Stimulated activated naive CD8-positive, alpha-beta T cell treated with anti-CD3 and anti-CD28 coated beads, Interleukin-15, amount 100 ng/mL, for 72 hours (primary cell): ENCODE data around the gene SLC27A1.
"Not testable (repeated sequence)": the region's sequence is repeated elsewhere in the genome, so short reads cannot be mapped to it uniquely, and the experiment has no call there.

Experiments used
- ATAC-seq: fragments of 150-1000 bp; cut with Tn5 transposase; 2 replicates; pipeline ENCODE4 v1.10.0; 2021; ENCODE audit warnings: mild to moderate bottlenecking, moderate library complexity
- DNase-seq, 2 donors: peaks; one replicate each; pipeline ENCODE4 v3.0.0; 2021 to 2022
- H3K27ac Mint-ChIP-seq, 2 donors: one replicate each; pipeline ENCODE4 v1.8.0; 2022; ENCODE audit warnings: mild to moderate bottlenecking in 2 of 2, mixed read lengths in 2 of 2, moderate library complexity in 2 of 2
- H3K27me3 Mint-ChIP-seq: one replicate; pipeline ENCODE4 v1.8.0; 2022; ENCODE audit warnings: mixed read lengths
- H3K4me1 Mint-ChIP-seq: one replicate; pipeline ENCODE4 v1.8.0; 2022; ENCODE audit warnings: mild to moderate bottlenecking, mixed read lengths
- H3K4me3 Mint-ChIP-seq, 2 donors: one replicate each; pipeline ENCODE4 v1.8.0; 2022; ENCODE audit warnings: mild to moderate bottlenecking in 2 of 2, mixed read lengths in 2 of 2, moderate library complexity in 1 of 2
- H3K9me3 Mint-ChIP-seq, 2 donors: one replicate each; pipeline ENCODE4 v1.8.0; 2022; ENCODE audit warnings: mixed read lengths in 2 of 2

The SLC27A1 gene

DNA sequence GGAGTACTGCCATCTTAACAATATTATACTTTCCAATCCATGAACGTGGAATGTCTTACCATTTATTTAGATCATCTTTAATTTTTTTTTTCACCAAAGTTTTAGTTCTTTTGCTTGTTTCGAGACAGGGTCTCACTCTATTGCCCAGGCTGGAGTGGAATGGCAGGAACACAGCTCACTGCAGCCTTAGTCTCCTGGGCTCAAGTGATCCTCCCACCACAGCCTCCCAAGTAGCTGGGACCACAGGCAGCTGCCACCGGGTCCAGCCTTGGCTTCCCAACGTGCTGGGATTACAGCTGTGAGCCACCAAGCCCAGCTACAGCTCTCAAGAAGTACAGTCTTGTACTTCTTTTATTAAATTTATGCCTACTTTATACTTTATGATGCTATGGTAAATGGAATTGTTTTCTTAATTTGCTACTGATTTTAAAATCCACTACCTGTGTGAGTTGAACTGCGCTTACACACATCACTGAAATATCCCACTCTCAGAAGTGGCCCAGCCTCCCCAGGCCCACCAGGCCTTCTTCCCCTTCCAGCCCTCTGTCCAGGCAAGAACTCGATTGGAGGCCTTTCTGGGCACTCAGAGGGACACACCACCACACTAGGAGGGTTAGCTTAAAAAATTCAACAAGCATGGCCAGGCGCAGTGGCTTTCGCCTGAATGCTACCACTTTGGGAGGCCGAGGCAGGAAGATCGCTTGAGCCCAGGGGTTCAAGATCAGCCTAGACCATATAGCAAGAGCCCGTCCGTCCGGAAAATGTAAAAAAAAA is 40.1 kb downstream of the SLC27A1 start:
- Mint-ChIP-seq H3K9me3 (no peaks in the 10 kb centered on the region), H3K27ac (peak overlapping the region; percentile 98 to 99), H3K4me3 (peak overlapping the region; percentile 97 to 99), H3K4me1 (peaks cover 63% of the 10 kb centered on the region), H3K27me3 (no peaks in the 10 kb centered on the region)
- no peak for ATAC-seq
- no peak for DNase-seq

DNA sequence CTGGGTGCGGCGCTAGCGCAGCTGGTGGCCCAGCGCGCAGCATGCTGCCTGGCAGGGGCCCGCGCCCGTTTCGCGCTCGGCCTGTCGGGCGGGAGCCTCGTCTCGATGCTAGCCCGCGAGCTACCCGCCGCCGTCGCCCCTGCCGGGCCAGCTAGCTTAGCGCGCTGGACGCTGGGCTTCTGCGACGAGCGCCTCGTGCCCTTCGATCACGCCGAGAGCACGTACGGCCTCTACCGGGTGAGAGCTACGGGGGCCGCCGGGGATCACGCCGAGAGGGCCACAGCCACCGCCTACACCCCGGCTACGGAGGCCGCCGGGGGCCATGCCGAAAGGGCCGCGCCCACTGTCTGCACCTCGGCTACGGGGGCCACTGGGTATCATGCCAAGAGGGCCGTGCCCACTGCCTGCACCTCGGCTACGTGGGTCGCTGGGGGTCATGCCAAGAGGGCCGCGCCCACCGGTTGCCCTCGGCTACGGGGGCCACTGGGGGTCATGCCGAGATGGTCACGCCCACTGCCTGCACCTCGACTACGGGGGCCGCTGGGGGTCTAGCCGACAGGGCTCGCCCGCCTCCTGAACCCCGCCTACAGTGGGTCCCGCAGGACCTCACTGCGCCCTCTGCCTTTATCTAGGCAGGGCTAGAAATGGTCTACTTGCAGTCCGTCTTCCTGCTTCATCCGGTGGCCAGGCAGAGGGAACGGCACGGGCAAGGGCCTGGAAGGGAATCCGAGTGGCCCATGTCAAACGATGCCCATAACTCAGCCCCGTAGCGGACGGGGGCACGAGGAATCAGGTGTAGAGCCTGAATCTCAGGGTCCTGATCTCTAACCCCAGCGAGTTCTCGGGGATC is 41.6 kb downstream of the SLC27A1 start:
- Mint-ChIP-seq H3K4me1 (peaks cover 63% of the 10 kb centered on the region), H3K27me3 (no peaks in the 10 kb centered on the region), H3K4me3 (peak overlapping the region; percentile 97 to 99), H3K27ac (peak overlapping the region; percentile 82 to 99), H3K9me3 (peaks cover 0 to 2% of the 10 kb centered on the region in 2 donors)
- peak; percentile 87 for ATAC-seq
- peak; percentile 98 for DNase-seq

DNA sequence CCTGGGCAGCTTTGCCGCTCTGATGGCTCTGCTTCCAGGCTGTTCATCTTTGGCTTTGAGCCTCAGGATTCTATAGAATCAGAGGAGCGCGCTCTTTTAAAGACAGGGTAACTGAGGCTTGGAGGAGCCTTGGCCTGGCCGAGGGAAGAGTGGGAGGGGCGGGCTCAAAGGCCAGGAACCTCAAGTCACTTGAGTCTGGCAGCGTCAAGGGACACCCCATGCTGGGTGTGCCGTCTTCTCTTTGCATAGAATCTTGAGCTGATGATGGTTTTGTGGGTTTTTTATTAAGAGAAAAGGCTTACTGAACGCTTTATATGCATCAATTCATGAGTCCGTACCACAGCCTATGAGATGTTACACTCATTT is 42.2 kb downstream of the SLC27A1 start:
- peak; percentile 3 for ATAC-seq
- H3K4me1 Mint-ChIP-seq = peaks cover 60% of the 10 kb centered on the region
- peaks cover 0 to 8% of the 10 kb centered on the region in 2 donors for H3K9me3 Mint-ChIP-seq
- H3K4me3 Mint-ChIP-seq = peak overlapping the region; percentile 97 to 99
- H3K27me3 Mint-ChIP-seq = no peaks in the 10 kb centered on the region
- no peak for DNase-seq
- peak overlapping the region; percentile 82 to 99 for H3K27ac Mint-ChIP-seq

DNA sequence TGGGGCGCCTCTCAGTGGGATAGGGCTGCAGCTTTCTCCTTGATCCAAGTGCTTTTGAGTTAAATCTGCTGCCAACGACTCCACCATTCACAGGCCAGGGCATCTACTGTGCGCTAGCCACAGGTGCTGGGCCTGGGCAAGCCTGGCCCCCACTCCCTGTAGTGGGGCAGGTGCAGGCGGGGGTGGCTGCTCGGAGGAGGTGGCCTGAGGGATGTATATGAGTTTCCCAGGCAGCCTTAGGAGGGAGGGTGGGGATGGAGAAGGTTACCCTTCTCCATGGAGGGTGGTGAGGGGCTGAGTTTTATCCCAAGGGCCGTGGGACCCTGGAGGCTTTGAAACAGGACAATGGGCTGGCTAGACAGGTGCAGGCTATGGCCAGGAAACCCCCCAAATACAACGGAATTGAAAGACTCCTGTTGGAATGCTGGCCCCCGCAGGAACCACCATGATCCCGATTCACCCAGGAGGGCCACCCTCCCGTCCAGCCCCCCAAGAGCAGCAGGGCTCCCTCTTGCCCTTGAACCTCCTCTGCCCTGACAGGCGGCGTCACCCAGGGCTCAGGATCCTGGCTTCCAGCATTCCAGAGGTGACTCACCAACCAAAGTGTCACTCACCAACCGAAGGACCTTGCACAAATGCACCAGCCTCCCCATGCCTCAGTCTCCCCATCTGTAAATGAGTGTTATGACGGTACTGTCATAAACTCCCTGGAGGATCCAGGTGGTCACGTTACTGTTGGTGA is 45.3 kb downstream of the SLC27A1 start:
- ATAC-seq = no peak
- Mint-ChIP-seq H3K9me3 (peaks cover 0 to 10% of the 10 kb centered on the region in 2 donors), H3K4me1 (peaks cover 40% of the 10 kb centered on the region), H3K27me3 (no peaks in the 10 kb centered on the region), H3K4me3 (no peak overlapping the region), H3K27ac (peak overlapping the region in 1 of 2 donors; percentile 8)
- DNase-seq = no peak

DNA sequence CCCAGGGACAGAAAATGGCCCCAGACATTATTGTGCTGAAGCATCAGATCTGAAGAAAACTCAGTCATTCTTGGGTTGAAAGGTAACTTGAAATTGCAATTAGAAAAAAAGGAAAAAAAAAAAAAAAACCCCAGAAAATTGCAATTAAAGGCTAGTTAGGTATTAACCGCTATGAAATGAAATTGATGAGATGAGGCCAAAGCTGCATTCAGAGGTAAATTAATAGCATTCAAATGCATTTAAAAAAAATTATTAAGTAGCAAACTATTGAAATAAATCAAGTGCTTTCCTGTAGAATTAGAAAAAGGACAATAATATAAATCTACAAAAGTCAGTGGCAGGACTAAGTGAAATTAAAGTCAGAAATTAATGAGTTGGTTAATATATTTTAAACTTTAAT is 47.6 kb downstream of the SLC27A1 start:
- Mint-ChIP-seq H3K4me3 (no peak overlapping the region), H3K27ac (no peak overlapping the region), H3K4me1 (peaks cover 33% of the 10 kb centered on the region), H3K27me3 (no peaks in the 10 kb centered on the region), H3K9me3 (peaks cover 0 to 16% of the 10 kb centered on the region in 2 donors)
- ATAC-seq = no peak
- DNase-seq = no peak

DNA sequence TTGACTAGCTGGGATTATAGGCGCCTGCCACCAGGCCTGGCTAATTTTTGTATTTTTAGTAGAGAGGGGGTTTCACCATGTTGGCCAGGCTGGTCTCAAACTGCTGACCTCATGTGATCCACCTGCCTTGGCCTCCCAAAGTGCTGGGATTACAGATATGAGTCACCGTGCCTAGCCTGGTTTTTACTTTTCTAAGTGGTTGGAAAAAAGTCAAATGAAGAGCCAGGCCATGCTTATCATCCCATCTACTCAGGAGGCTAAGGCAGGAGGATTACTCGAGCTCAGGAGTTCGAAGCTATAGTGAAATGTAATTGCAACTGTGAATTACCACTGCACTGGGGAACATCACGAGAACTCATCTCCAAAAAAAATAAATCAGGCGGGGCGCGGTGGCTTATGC is 48.3 kb downstream of the SLC27A1 start:
- H3K9me3 Mint-ChIP-seq = peaks cover 0 to 16% of the 10 kb centered on the region in 2 donors
- H3K27ac Mint-ChIP-seq, H3K27me3 Mint-ChIP-seq, H3K4me3 Mint-ChIP-seq, ATAC-seq, DNase-seq: not testable (repeated sequence)
- peaks cover 34% of the 10 kb centered on the region for H3K4me1 Mint-ChIP-seq

DNA sequence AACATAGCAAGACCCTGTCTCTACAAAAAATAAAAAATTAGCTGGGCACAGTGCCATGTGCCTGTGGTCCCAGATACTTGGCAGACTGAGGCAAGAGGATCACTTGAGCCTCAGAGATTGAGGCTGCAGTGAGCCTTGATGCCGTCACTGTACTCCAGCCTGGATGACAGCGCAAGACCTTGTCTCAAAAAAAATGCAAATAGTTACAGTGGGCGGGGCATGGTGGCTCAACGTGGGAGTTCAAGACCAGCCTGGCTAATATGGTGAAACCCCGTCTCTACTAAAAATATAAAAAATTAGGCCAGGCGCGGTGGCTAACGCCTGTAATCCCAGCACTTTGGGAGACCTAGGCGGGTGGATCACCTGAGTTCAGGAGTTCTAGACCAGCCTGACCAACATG is 49.6 kb downstream of the SLC27A1 start:
- ATAC-seq (no peak), DNase-seq (no peak)
- Mint-ChIP-seq H3K27ac (no peak overlapping the region), H3K4me1 (peaks cover 37% of the 10 kb centered on the region), H3K9me3 (peaks cover 0 to 16% of the 10 kb centered on the region in 2 donors), H3K27me3 (no peaks in the 10 kb centered on the region), H3K4me3 (no peak overlapping the region)

DNA sequence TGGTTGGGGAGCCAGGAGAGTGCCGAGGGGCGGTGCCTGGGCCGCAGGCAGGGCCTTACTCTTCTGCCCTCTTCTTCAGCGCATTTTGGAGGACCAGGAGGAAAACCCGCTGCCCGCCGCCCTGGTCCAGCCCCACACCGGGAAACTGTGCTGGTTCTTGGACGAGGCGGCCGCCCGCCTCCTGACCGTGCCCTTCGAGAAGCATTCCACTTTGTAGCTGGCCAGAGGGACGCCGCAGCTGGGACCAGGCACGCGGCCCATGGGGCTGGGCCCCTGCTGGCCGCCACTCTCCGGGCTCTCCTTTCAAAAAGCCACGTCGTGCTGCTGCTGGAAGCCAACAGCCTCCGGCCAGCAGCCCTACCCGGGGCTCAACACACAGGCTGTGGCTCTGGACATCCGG is 50.5 kb downstream of the SLC27A1 start:
- Mint-ChIP-seq H3K9me3 (peaks cover 0 to 16% of the 10 kb centered on the region in 2 donors), H3K27ac (no peak overlapping the region), H3K4me3 (no peak overlapping the region), H3K4me1 (peaks cover 46% of the 10 kb centered on the region), H3K27me3 (no peaks in the 10 kb centered on the region)
- ATAC-seq = no peak
- DNase-seq = no peak

DNA sequence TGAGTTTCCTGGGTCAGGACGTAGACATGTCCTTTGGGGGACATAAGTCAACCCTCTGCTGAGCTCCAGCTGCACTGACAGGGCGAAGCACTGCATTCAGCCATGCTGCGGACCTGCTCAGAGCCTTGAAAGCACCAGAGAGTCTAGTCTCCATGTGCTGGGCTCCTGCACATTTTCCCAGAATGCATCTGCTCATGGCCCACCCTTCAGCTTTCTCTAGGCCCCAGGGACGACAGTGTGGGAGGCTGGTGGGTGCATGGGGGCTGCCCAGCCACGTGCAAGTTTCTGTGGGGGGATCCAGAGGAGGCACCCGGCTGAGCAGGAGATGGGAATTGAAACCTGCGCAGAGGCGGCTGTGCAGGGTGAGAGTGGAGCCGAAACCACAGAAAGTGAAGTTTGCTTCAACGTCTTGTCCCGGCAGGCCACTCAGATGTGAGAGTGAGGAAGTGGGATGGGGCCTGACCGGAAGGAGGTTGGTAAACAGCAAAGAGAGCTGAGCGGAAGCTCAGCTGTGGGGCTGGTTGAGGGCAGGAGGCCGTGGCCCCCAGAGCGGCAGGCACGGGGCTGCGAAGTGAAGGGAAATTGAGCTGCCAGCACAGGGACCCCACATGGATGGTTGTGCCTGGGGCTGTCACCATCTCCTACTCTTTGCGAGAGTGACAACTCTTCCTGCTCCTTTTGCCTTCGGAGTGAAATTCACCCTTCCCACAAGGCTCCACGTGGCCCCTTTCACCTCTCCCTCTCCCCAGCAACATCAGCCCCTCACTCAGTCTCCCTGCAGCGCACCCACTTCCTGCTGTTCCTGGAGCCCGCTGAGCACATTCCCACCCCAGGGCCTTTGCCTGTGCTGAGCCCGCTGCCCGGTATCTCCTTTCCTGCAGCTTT is 52.9 kb downstream of the SLC27A1 start:
- H3K4me1 Mint-ChIP-seq = peaks cover 59% of the 10 kb centered on the region
- H3K27me3 Mint-ChIP-seq = no peaks in the 10 kb centered on the region
- H3K27ac Mint-ChIP-seq = peak overlapping the region; percentile 92 to 95
- peaks cover 0 to 6% of the 10 kb centered on the region in 2 donors for H3K9me3 Mint-ChIP-seq
- ATAC-seq = peak; percentile 94
- DNase-seq = peak; percentile 77 to 87
- peak overlapping the region; percentile 65 to 72 for H3K4me3 Mint-ChIP-seq

DNA sequence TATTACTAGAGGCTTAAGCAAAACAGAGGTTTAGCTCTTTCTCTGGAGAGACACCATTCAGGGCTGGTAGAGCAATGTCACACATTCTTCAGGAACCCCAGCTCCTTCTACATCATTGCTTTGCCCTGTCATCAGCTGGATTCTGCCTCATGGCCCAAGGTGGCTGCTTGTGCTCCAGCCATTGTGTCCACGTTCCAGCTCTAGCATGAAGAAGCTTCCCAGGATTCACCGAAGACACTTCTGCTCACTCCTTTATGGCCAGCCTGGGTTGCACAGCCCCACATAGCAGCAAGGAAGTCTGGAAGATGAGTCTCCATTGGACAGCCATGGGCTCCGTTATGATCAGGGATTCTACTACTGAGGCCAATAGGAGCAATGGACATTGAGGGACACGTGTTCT is 54.3 kb downstream of the SLC27A1 start:
- H3K27me3 Mint-ChIP-seq = no peaks in the 10 kb centered on the region
- peaks cover 5 to 15% of the 10 kb centered on the region in 2 donors for H3K9me3 Mint-ChIP-seq
- no peak for ATAC-seq
- DNase-seq = no peak
- peak overlapping the region; percentile 9 to 37 for H3K4me3 Mint-ChIP-seq
- peaks cover 60% of the 10 kb centered on the region for H3K4me1 Mint-ChIP-seq
- H3K27ac Mint-ChIP-seq = no peak overlapping the region

DNA sequence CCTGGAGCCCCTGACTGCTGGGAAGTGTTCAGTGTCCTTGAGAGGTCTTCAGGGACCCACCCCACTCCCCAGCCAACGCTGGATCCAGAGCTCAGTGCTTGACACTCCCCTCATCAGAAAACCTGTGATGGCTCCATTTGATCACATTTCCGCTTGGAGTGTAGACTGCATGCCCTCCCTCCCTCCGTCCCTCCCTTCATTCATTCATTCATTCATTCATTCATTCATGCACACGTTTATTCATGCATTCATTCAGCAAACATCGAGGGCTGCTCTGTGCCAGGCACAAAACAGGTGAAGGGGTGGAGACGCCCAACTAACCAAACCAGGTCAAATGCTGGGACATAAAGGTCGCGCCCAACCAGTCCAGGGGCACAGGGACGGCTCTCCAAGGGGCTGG is 54.8 kb downstream of the SLC27A1 start:
- Mint-ChIP-seq H3K27me3 (no peaks in the 10 kb centered on the region), H3K4me1 (peaks cover 60% of the 10 kb centered on the region), H3K9me3 (peaks cover 5 to 15% of the 10 kb centered on the region in 2 donors), H3K27ac (no peak overlapping the region), H3K4me3 (peak overlapping the region in 1 of 2 donors; percentile 37)
- DNase-seq (no peak), ATAC-seq (no peak)

DNA sequence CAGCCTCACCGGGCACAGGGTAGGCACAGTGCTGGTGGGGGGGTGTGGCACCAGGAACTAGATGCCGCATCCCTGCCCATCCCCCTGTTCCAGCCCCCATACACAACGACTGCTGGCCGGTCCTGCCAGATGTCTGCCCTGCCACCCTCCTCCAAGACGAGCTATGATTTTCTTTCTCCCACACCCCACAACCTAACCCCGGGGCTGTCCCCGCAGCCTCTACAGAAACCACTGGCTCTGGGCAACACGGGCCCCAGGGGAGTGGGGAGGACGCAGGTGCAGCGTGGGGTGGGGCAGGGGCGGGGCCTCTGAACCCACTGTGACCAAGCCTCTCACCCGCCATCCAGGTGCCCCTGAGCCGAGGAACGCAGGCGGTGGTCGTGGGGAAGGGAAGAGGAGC is 56.6 kb downstream of the SLC27A1 start:
- no peaks in the 10 kb centered on the region for H3K27me3 Mint-ChIP-seq
- H3K27ac Mint-ChIP-seq = no peak overlapping the region
- H3K4me1 Mint-ChIP-seq = peaks cover 60% of the 10 kb centered on the region
- DNase-seq (peak in 1 of 2 donors; percentile 39), ATAC-seq (peak; percentile 26)
- peak overlapping the region; percentile 32 to 61 for H3K4me3 Mint-ChIP-seq
- H3K9me3 Mint-ChIP-seq = peaks cover 5 to 15% of the 10 kb centered on the region in 2 donors

DNA sequence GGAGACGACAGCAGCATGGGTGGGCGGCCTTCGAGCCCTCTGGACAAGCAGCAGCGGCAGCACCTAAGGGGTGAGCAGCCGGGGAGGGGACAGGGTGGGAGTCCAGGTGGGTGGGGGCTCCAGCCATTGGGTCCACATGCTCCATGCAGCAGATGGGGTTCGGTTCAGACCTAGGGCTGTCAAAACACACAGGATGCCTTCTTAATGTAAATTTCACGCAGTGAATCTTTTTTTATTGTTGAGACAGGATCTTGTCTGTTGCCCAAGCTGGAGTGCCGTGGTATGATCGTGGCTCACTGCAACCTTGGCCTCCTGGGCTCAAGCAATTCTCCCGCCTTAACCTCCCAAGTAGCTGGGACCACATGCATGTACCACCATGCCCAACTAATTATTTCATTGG is 57.0 kb downstream of the SLC27A1 start:
- ATAC-seq = no peak
- Mint-ChIP-seq H3K27ac (no peak overlapping the region), H3K4me3 (peak overlapping the region in 1 of 2 donors; percentile 61), H3K9me3 (peaks cover 5 to 12% of the 10 kb centered on the region in 2 donors), H3K27me3 (no peaks in the 10 kb centered on the region), H3K4me1 (peaks cover 56% of the 10 kb centered on the region)
- DNase-seq = no peak

DNA sequence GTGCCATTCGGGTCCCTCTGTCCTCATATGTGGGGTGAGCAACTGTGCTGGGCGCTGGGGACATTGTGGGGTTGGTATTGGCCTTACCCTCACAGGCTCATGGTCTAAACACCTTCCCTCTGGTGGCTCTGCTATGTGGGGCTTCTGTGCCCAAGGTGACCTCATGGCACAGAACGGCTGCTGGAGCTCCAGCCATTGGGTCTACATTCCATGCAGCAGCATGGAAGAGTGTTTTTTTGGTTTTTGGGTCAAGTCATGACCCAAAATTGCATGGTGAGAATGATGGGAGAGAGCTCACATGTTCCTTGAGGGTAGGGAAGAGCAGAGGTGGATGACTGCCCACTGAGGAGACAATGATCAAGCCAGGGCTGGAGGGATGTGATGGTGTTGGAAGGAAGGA is 58.3 kb downstream of the SLC27A1 start:
- no peak for ATAC-seq
- Mint-ChIP-seq H3K27ac (no peak overlapping the region), H3K4me3 (no peak overlapping the region), H3K9me3 (peaks cover 5 to 8% of the 10 kb centered on the region in 2 donors), H3K4me1 (peaks cover 43% of the 10 kb centered on the region), H3K27me3 (no peaks in the 10 kb centered on the region)
- no peak for DNase-seq
